Measurements from ENCODE around the gene SUCLG2.

The SUCLG2 gene

DNA sequence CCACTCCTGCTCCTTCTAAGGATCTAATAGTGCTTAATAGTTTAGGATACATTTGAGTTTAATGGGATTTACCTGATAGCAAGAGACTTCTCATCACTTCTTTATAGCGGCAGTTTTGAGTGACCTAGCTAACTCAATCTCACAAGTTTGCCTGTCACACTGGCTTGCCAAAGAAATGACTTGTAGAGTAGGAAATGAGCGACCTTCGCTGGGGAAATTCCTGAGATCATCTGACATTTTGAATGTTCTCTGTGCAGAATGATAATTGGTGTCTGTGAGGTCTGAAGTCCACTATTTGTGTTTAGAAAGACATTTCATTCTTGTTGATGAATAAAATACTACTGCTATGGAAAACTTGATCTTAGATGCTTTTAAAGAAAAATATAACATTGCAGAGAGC is 30.3 kb downstream of the SUCLG2 start:
- DNase-seq (ENCODE audit: low read depth), result no peak
- TF ChIP-seq, protein P1, sequence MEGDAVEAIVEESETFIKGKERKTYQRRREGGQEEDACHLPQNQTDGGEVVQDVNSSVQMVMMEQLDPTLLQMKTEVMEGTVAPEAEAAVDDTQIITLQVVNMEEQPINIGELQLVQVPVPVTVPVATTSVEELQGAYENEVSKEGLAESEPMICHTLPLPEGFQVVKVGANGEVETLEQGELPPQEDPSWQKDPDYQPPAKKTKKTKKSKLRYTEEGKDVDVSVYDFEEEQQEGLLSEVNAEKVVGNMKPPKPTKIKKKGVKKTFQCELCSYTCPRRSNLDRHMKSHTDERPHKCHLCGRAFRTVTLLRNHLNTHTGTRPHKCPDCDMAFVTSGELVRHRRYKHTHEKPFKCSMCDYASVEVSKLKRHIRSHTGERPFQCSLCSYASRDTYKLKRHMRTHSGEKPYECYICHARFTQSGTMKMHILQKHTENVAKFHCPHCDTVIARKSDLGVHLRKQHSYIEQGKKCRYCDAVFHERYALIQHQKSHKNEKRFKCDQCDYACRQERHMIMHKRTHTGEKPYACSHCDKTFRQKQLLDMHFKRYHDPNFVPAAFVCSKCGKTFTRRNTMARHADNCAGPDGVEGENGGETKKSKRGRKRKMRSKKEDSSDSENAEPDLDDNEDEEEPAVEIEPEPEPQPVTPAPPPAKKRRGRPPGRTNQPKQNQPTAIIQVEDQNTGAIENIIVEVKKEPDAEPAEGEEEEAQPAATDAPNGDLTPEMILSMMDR (IDR thresholded peaks at IDR 0.05; ENCODE audit: control insufficient read depth, insufficient read depth, low read depth, low read length, missing control alignments), result no peak
- H3K4me3 ChIP-seq (ENCODE audit: control insufficient read depth, low read depth, low read length), result no peak overlapping the region

DNA sequence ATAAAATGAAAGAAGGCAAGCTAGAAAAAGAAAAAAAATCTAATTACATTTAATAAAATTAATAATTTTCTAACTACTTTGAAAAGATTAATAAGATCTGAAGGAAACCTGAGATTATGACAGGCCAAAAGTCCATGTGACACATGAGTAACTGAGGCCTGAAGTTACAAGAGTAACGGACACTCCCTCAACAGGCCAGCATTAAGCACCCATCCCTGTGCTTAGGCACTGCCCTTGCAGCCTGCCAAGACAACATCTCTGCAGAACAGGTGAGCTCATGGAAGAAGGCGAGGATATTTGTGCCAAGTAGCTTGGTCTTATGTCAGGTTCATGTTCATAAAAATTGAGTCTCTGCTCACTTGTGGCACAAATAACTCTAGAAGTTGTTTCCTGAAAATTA is 31.8 kb downstream of the SUCLG2 start:
- TF ChIP-seq, protein P1 (IDR thresholded peaks at IDR 0.05; ENCODE audit: control insufficient read depth, insufficient read depth, low read depth, low read length, missing control alignments), result no peak

DNA sequence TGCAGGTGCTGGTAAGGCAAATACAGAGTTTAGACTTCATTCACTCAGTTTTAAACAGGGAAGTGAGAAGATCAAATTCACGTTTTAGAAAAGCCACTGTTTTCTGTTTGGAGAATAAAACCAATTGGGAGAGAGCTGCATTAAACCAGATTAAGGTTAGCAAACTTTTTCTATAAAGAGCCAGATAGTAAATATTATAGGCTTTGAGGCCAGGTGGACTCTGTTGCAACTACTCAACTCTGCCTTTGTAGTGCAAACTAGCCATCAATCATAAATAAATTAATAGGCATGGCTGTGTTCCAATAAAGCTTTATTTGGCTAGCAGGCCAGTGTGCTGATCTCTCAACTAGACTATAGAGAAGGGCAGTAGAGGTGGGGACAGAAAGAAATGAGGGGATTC is 33.5 kb downstream of the SUCLG2 start:
- no peak for DNase-seq (ENCODE audit: low read depth)
- no peak overlapping the region for H3K4me3 ChIP-seq (ENCODE audit: control insufficient read depth, low read depth, low read length)
- TF ChIP-seq, protein P1 (IDR thresholded peaks at IDR 0.05; ENCODE audit: control insufficient read depth, insufficient read depth, low read depth, low read length, missing control alignments), result no peak

More for the DNA sequence above, 31.8 kb downstream of the SUCLG2 start:
- no peak overlapping the region for H3K4me3 ChIP-seq (ENCODE audit: control insufficient read depth, low read depth, low read length)
- no peak for DNase-seq (ENCODE audit: low read depth)

- no peak for DNase-seq (ENCODE audit: low read depth)
- TF ChIP-seq, protein P1 (IDR thresholded peaks at IDR 0.05; ENCODE audit: control insufficient read depth, insufficient read depth, low read depth, low read length, missing control alignments), result no peak
- no peak overlapping the region for H3K4me3 ChIP-seq (ENCODE audit: control insufficient read depth, low read depth, low read length)
Observed at GRCh38 chr3:67619991-67620390, 34.4 kb downstream of the SUCLG2 start.

- no peak overlapping the region for H3K4me3 ChIP-seq (ENCODE audit: control insufficient read depth, low read depth, low read length)
- TF ChIP-seq, protein P1 (IDR thresholded peaks at IDR 0.05; ENCODE audit: control insufficient read depth, insufficient read depth, low read depth, low read length, missing control alignments), result no peak
- no peak for DNase-seq (ENCODE audit: low read depth)
Observed at GRCh38 chr3:67617518-67617917, 36.9 kb downstream of the SUCLG2 start.

GRCh38 chr3:67616046-67616445 is 38.4 kb downstream of the SUCLG2 start:
- TF ChIP-seq, protein P1 (IDR thresholded peaks at IDR 0.05; ENCODE audit: control insufficient read depth, insufficient read depth, low read depth, low read length, missing control alignments), result no peak
- no peak overlapping the region for H3K4me3 ChIP-seq (ENCODE audit: control insufficient read depth, low read depth, low read length)
- DNase-seq (ENCODE audit: low read depth), result no peak

DNA sequence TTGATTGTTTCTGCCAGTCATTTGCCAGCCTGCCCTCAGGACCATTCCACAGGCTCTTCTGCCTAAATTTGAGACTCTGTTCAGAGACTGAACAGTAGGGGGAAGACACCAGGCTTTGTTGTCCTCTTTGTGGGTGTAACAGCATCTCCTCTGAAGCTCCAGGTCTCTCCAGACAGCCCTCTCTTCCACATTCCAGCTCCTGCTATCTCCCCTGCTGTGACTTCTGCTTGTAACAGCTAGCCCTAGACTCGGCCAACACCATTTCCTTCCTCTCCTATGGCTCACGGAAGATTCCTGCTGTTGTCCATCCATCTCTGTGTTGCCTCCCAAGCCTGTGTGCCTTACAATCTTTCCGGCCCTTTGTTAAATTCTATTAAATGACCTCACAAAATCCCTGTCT is 40.2 kb downstream of the SUCLG2 start:
- TF ChIP-seq, protein P1 (IDR thresholded peaks at IDR 0.05; ENCODE audit: control insufficient read depth, insufficient read depth, low read depth, low read length, missing control alignments), result no peak
- no peak for DNase-seq (ENCODE audit: low read depth)
- no peak overlapping the region for H3K4me3 ChIP-seq (ENCODE audit: control insufficient read depth, low read depth, low read length)
